Measurements from ENCODE around the gene DIP2C.

DNA sequence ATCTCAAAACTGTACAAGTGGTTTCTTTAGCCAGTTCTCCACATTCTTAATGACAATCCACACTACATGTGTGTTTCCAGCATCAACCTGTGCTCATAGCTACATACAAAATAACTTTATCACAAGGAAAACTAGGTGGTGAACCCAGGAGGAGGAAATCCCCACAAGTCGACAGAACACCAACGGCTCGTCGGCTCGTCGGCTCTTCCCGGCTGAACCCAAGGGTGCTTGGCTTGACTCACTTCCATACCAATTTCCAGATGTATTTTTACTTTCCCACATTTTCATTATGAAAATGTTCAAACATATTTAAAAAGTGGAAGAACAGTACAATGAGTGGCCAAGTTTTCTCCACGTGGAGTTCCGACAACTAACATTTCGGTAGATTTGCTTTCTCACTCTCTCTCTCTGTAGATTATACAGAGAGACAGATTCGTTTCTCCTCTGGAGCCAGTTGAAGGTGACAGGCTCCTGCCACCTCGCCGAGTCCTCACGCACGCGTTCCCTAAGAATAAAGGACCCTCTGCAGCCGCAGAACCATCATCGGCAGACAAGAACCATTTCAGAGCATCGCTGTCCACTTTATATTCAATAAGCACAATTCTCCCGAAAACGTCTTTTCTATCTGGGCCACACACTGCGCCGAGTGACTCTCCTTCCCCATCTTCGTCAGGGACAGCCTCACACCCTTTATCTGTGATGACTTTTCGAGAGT lies 53.3 kb downstream of the DIP2C start:
- TF ChIP-seq, protein P1, sequence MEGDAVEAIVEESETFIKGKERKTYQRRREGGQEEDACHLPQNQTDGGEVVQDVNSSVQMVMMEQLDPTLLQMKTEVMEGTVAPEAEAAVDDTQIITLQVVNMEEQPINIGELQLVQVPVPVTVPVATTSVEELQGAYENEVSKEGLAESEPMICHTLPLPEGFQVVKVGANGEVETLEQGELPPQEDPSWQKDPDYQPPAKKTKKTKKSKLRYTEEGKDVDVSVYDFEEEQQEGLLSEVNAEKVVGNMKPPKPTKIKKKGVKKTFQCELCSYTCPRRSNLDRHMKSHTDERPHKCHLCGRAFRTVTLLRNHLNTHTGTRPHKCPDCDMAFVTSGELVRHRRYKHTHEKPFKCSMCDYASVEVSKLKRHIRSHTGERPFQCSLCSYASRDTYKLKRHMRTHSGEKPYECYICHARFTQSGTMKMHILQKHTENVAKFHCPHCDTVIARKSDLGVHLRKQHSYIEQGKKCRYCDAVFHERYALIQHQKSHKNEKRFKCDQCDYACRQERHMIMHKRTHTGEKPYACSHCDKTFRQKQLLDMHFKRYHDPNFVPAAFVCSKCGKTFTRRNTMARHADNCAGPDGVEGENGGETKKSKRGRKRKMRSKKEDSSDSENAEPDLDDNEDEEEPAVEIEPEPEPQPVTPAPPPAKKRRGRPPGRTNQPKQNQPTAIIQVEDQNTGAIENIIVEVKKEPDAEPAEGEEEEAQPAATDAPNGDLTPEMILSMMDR (IDR thresholded peaks at IDR 0.05) = no peak
- no peak for TF ChIP-seq POLR2AphosphoS5 (IDR thresholded peaks at IDR 0.05)
